Stimulated activated CD8-positive, alpha-beta memory T cell treated with anti-CD3 and anti-CD28 coated beads, Interleukin-4, amount 100 ng/mL, for 4 hours (primary cell): Measurements from ENCODE around the gene GLRX3.
"Not testable (repeated sequence)": the region's sequence is repeated elsewhere in the genome, so short reads cannot be mapped to it uniquely, and the experiment has no call there.

Experiments
- DNase-seq, 2 donors: peaks; one replicate each; pipeline ENCODE4 v3.0.0-alpha.2; 2020; ENCODE audit warnings: low read depth in 2 of 2, low spot score in 1 of 2

The GLRX3 gene

DNA sequence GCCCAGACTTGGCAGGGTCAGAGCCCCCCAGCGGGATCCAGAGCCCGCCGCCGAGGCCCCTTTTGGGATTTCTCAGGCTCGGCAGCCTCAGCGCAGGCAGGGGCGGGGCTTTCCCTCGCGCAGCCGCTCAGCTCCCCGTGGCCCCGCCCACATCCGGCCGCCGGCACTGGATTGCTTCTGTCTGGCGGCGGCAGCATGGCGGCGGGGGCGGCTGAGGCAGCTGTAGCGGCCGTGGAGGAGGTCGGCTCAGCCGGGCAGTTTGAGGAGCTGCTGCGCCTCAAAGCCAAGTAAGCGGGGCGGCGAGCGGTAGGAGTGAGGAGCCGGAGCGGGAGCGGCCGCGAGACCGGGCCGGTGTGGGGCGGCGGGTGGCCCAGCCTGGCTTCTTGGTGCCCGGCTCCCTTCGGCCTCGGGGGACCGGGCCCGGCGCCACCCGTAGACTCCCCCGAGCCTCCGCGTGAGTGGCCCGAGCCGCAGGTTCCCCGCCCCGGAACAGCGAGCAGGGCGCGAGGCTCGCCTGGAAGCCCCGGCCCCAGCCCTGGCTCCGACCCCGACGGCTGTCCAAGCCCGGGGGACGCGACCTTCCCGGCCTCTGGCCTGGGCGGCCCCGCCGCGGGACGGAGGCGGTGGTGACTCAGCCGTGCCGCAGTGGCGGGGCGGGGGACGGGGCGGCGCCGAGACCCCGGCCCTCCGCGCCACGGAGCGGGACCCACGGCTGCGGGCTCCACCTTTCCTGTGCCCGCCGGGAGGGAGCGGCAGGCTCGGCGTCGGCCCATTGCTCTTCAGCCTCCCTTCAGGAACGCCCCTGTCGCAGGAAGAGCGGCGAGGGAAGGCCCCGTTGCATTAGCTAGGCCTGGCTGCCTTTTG is at the start of gene GLRX3:
TSS of gene GLRX3 (plus strand) at position 166 of the 864 bp plus-strand sequence. CDS start at position 196, 30 bp downstream.
- peak; percentile 75 to 76 for DNase-seq

DNA sequence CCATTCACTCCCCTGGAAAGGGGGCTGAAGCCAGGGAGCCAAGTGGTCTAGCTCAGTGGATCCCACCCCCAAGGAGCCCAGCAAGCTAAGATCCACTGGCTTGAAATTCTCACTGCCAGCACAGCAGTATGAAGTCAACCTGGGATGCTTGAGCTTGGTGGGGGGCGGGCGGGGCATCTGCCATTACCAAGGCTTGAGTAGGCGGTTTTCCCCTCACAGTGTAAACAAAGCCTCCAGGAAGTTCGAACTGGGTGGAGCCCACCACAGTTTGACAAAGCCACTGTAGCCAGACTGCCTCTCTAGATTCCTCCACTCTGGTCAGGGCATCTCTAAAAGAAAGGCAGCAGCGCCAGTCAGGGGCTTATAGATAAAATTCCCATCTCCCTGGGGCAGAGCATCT is 45.6 kb upstream of the GLRX3 start:
- DNase-seq, result not testable (repeated sequence)

DNA sequence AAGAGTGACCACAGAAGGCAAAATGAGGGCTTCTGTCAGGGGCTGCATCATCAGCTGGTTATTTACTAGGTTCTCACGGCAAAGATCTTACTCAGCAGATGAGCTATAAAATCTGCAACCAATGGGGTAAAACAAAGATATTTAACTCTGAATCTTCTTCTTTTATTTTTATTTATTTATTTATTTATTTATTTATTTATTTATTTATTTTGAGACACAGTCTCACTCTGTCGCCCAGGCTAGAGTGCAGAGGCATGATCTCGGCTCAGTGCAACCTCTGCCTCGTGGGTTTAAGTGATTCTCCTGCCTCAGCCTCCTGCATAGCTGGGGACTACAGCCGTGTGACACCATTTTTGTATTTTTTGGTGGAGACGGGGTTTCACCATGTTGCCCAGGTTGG is 36.8 kb upstream of the GLRX3 start:
- DNase-seq, result no peak

DNA sequence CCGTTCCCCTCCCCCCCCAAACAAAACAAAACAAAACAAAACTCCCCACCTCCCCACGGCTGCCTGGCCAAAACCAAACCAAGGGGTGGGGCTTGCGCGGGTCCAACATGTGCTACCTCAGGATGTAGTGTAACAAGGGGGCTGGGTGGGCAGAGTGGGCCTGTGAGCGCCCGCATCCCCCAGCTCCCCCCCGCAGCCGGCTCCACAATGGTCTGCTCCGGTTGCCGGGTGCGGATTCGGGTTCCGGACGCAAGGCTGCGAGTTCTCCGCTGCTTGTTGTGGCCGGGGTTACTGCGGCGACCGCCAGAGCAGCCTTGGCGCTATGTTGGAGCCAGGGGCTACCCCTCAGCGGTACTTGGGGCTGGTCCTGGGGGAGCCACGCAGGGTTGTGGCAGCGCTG is 30.5 kb upstream of the GLRX3 start:
- no peak for DNase-seq

DNA sequence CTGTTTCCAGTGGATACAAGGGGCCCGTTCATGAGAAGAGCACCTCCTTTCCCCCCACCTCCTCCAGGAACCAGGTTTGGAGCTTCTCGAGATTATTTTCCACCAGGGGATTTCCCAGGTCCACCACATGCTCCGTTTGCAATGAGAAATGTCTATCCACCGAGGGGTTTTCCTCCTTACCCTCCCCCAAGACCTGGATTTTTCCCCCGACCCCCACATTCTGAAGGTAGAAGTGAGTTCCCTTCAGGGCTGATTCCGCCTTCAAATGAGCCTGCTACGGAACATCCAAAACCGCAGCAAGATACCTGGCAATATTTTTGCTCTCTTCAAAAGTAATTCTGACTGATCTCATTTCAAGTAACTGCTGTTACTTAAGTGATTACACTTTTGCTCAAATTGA is 28.0 kb upstream of the GLRX3 start:
- DNase-seq, result not testable (repeated sequence)

DNA sequence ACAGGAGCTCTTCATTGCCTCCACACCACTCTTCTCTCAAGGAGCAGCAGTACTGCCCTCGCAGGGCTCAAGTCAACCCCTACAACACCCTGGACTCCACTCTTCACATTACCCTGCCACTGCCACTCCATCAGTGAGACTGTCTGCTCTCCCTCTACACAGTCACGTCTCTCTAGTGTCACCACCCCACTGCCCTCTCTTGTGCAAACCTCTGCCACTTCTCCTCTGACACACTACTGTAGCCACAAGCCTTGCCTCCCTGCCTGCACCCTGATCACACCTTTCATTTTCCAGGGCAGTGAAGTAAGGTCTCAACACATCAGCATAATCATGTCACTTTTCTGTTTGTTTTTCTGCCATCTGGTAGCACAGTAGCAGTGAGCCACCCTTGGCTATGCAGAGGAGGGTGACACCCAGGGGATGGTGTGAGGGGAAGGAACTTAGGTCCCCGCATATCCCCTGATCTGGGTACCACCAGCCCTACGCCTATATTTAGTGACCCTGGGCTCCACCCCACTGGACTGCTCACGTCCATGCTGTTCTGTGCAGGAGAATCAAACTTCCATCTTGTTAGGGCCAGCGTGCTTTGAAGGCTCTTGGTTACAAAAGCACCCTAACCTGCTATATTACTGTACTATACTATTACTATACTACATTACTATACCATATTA is 27.1 kb upstream of the GLRX3 start:
- DNase-seq, result no peak

DNA sequence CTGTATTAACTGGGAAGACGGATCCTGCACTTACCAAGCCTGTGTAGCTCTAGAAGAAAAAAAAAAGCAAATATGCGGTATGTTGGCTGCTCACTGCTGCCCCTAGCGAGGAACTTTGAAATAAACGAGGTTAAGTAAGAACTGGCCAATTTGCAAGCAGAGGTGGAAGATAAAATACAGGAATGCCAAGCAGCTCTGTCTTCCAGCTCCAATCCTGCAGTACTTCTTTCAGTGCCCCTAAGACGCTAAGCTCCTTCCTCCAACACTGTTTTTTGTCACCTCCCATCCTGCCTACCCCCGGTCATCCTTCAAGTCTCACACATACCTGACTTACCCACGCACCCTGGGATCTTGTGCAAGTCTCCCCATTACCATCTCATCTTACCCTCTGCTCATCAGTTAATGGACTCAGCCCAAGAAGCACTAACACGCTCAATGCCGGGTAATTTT is 26.4 kb upstream of the GLRX3 start:
- peak; percentile 21 to 47 for DNase-seq

DNA sequence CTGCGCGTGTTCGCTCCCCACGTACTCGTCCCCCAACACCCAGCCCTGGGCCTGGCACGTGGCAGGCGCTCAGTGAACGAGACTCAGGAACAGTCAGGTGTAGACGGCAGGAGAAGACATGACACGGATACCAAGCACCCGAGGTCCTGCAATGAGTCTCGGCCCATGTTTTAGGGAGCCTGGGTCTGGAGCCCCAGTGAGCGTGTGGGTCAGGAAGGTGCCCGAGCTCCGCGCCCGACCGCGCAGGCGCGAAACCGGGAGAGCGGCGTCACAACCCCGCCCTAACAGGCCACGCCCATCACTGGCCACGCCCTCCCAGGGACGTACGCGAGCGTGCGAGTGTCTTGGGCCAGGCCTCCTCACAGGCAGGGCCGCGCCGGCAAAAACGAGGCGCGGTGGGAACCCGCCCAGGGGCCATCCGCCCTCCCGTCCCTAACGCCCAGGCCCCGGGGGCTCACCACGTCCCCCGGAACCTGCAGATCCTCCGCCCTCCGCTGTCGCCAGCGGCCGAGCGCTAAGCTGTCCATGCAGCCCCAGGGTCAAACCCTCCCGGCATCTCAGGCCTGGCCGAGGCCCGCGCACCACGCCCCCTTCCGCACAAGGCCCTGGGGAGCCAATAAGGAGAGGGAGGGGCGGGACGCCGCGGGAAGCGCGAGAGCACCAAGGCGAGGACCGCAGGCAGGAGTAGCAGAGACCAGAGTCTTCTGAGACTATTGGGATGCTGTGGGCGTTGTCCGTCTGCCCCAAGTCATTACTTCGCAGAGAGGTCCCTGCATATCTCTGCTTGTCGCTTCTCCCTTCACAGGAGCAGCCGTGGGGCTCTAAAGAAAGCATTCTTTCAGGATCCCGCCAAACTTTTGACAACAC is 25.7 kb upstream of the GLRX3 start, which contains the start of gene C10orf143:
TSS of gene C10orf143 (minus strand) at position 585 of the 867 bp plus-strand sequence. CDS start at position 527, 58 bp downstream.
- DNase-seq, result peak; percentile 96 to 98

DNA sequence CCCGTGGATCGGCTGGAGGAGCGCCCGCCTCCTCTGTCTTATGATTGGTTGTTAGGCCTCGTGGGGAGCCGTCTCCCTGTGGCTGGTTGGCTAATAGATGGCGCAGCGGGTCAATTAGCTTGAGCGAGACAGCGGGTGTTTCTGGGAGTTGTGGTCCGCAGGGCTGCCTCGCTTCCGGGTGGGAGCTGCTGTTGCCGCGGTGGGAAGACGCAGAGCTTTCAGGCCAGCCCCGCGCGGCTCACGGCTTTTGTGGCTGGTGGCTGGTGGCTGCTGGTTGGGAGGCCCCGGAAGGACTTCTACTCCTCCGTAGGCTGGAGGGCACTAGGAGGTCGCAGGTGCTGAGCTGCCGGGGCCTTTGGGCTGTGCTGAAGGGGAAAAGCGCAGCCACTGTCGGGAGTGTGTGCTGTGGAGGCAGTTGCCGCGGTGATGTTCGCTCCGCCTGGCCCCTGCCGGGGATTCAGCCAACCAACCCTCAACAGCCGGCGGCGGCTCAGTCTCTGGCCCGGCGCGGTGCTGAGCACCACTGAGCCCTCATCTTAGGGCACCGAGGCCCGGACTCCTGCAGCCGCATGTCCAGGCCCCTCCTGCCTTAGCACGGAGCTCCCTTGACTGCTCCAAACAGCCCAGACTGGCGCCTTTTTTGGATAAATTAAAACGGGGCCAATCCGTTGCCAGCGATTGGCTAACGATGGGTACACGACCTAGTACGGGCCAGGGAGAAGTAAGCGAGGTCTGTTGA is 24.9 kb upstream of the GLRX3 start:
- DNase-seq, result peak; percentile 82 to 92

DNA sequence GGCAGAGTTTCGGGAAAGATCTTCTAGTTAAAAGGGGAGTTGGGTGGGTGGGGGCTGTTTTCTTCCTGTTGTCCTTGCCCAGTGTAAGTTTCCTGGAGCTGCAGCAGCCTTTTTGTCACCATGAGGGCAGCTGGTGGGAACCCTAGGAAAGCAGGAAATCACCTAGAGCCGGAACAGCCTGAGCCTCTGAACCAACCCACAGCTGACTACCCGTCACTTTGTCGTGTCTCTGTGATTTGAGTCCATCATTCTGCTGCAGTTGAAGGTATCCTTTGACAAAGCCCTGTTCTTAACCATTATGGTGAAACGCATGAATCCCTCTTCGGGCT is 24.4 kb upstream of the GLRX3 start:
- DNase-seq, result no peak

DNA sequence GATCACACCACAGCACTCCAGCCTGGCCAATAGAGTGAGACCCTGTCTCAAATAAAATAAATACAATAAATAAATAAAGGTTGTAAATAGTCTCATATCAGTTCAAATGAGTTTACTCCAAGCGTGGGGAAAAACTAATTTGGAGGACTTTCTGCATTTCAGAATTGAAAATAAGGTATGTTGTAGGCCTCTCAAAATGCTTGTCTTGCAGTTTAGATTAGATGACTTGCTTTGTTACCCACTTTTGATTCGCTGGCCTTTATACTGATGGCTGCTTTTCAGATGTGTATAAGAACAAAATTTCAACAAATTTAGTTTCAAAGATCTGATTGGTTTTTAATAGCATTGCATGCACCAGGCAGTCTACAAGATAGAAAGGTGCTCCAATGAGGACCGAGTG is 23.4 kb upstream of the GLRX3 start:
- DNase-seq, result no peak

DNA sequence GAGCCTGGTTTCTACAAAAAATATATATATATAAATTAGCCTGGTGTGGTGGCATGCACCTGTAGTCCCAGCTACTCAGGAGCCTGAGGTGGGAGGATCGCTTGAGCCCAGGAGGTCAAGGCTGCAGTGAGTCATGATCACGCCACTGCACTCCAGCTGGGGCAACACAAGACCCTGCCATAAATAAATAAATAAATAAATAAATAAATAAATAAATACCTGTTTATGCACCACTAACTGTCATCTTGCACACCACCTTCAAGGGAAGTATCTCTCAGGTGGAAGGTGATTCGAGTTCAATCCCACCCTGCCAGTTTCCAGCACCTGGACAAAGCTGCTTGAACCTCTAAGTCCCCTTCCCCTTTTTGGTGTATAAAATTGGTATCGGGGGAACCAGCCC is 19.2 kb upstream of the GLRX3 start:
- not testable (repeated sequence) for DNase-seq

DNA sequence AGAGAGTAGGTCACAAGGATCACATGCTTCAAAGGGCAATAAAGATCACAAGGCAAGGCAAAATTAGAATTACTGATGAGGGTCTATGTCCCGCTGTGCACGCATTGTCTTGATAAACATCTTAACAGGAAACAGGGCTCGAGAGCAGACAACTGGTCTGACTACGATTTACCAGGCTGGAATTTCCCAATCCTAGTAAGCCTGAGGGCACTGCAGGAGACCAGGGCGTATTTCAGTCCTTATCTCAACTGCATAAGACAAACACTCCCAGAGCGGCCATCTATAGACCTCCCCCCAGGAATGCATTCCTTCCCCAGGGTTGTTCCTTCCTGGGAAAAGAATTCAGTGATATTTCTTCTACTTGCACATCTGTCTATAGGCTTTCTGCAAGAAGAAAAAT is 18.7 kb upstream of the GLRX3 start:
- not testable (repeated sequence) for DNase-seq

DNA sequence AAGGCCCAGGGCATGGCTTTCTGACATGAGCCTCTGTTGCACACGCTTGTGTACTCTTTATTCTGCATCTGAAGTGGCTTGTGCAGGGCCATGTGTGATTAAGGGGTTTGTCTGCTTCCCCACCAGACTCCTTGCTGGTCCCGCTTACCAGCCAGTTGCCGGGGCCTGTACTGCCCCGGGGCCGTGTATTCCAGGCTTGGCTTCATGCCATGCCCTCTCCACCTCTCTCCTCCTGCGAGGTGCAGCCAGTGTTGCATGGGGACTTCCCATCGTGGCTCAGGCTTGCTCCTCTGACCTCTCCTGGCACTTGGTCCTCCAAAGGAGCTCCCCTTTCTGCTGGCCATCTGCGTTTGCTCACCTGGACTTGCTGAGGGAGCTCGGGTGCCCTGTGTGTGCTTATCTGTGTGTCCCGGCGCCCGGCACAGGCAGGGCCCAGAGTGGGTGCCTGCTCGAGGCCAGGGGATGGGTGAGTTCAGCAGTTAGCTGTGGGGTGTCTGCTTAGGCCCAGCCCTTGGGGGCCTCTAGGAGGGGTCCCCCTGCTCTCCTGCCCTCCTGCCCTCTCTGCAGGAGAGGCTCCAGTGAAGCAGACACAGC is 14.6 kb upstream of the GLRX3 start:
- no peak for DNase-seq

DNA sequence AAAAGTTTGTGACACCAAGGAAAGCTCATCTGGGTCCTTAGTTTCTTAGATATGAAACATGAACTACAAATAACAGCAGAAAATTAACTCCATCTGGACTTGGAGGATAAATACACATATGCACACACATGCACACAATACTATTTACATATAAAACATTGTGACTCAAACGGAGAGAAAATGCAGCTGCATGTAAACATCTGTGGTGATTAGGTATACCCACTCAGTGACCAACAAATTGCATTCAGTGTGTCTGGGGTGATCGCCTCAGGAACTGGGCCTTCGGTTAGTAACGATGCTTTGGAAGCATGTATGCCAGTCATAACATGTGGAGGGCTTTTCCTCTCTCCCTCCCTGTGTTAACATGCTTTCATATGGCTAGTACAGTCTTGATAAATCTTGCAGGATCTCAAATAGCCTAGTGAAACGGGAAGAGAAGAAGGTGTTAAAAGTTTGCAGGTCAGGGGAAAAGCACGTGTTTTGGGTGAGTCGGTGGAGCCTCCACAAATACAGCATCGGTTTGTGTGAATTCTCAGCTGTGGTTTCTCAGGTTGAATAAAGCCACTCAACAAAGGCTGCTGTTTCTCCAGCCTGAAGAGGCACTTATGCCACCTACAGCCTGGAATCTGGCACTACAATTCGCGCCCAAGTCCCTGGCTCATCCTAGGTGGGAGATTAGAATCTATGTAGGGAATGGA is 8.7 kb upstream of the GLRX3 start:
- DNase-seq, result no peak

DNA sequence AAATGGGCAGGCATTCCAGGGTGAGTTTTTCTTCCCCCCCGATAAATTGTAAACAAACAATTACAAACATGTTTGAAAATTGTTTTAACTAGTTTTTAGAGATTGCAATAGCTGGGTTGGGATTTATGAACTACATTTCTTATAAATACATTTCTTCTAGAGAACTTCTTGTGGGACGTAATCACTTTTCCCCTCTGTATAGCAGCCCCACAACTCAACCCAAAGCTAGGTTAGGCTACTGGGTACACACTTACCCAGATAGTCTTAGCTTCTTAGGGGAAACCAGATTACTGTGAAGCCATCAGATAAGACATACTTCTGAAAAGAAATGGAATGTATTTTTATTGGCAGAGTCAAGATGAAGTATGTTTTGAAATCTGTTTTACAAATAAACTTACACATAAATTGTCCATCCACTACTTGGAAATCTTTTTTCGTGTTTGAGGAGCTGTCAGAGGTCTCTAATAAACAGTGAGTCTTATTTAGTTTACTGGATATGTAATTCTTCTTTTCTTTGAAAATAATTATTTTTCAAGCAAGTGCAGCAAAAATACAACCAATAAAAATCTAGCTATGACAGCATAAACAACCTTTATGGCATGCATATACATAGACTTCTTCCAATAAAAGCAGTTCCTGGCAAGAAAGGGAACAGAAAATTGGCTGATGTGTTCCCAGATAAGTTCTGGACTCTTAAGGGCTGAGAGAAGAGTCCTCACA is 8.0 kb upstream of the GLRX3 start:
- no peak for DNase-seq

DNA sequence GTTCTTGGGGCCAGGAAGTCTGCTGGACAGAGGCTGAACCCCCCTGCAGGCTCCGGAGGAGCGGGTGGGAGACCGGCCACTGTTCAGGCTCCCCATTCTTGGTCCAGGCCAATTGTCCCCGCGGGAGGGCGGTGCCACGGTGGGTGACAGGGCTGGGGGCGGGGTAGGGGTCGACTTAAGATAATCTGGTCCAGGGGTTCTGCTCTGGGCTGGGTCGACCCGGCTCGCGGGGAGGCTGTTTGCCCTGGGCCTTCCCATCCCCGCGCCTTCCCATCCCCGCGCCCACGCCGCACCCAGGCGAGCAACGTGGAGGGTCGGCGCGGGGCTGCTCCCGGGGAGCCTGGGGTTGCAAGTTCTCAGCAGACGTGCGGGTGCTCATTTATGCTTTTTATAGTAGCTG is 7.3 kb upstream of the GLRX3 start:
- no peak for DNase-seq

DNA sequence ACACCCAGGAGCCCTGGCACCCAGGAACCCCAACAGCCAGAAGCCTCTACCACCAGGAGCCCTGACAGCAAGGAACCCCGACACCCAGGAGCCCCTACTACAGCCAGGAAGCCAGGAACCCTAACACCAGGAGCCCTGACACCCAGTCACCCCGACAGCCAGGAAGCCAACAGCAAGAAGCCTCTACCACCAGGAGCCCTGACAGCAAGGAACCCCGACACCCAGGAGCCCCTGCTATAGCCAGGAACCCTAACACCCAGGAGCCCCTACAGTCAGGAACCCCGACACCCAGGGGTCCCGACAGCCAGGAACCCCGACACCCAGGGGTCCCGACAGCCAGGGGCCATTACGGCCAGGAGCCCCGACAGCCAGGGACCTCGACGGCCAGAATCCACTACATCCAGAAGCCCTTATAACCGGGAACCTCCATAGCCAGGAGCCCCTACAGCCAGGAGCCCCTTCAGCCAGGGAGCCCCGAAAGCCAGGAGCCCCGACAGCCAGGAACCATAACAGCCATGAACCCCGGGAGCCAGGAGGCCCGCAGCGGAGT is 440 bp upstream of the GLRX3 start:
- no peak for DNase-seq

DNA sequence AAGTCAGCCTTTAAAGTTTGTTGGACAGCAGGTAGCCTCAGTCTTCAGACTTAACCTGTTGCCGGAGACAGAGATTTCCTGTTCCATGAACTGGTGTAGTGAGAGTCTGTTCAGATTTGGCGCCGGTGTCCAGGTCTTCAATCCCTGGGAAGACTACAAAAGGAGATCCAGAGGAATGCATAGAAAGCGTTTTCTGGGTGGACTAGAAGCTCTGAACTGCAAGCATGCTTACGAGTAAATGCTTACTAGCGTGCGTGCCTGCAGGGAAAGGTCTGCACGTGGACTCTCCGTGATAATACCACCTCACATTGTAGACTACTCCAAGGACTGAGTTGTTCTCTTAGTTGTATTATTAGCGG is 878 bp downstream of the GLRX3 start:
- no peak for DNase-seq
